NB4 (cell line): ENCODE measurements around the gene CCDC27.

Experiments
- DNase-seq: peaks from one replicate; pipeline ENCODE4 v3.0.0; 2010; ENCODE audit warnings: low read depth
- H3K4me3 ChIP-seq: one replicate; pipeline ENCODE4 v1.5.1; 2011; ENCODE audit warnings: mild to moderate bottlenecking, low read depth, low read length, moderate library complexity
- MYC ChIP-seq: IDR thresholded peaks from 2 replicates; pipeline ENCODE4 v1.6.1; 2011; ENCODE audit warnings: low read depth, low read length
- POLR2A ChIP-seq: IDR thresholded peaks from 2 replicates; pipeline ENCODE4 v1.6.1; 2011; ENCODE audit warnings: mild to moderate bottlenecking; ENCODE audit not compliant: insufficient read length; ENCODE audit errors: extremely low read depth
- TF ChIP-seq, protein P1 (sequence below): IDR thresholded peaks from one replicate; pipeline ENCODE4 v1.5.1; 2012; ENCODE audit warnings: low read depth, low read length
- TF ChIP-seq, protein P2 (sequence below): IDR thresholded peaks from 2 replicates; pipeline ENCODE4 v1.6.1; 2011; ENCODE audit warnings: low read depth, low read length

Gene CCDC27

DNA sequence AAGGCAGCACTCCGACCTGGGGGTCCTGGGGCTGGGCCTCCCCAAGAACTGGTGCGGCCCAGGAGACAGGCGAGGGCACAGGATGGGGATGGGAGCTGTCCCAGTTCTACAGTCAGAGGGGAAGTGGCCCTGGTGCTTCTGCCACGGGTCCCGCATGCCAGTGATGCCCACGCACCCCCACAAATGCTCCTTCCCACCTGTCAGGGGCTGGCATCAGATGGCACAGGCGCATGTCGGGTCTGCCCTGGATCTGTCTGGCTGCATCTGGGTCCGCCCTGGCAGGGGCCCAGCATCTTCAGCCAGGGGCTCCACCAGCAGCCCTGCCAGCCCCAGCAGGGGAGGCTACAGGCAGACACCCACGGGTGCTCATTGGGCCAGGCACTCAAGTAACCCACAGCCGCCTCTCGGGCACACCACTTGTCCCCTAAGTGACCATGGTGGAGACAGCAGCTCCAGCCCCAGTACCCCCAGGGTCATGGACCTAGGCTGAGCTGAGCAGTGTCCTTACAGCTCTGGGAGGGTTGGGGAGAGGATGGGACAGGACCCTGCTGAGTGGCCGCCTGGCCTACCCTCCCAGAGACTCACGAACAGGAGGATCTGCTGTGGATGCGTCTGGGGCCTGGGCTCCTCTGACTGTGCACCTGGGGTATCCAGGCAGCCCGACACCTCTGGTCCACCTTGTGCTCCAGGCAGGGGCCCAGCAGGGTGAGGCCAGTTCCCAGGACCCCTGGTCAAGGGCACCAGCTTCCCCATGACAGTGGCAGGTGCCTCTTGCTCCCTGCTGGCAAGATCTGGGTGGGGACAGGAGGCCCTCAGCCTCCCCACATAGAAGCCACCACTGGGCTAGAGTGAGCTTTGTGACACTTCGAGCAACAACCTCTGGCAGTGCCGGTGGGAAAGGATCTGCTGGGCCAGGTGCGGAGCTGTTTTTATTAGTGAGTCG, 25.7 kb downstream of the CCDC27 start:
- H3K4me3 ChIP-seq, result no peak overlapping the region
- TF ChIP-seq MYC (no peak), POLR2A (no peak)
- TF ChIP-seq, protein P1, sequence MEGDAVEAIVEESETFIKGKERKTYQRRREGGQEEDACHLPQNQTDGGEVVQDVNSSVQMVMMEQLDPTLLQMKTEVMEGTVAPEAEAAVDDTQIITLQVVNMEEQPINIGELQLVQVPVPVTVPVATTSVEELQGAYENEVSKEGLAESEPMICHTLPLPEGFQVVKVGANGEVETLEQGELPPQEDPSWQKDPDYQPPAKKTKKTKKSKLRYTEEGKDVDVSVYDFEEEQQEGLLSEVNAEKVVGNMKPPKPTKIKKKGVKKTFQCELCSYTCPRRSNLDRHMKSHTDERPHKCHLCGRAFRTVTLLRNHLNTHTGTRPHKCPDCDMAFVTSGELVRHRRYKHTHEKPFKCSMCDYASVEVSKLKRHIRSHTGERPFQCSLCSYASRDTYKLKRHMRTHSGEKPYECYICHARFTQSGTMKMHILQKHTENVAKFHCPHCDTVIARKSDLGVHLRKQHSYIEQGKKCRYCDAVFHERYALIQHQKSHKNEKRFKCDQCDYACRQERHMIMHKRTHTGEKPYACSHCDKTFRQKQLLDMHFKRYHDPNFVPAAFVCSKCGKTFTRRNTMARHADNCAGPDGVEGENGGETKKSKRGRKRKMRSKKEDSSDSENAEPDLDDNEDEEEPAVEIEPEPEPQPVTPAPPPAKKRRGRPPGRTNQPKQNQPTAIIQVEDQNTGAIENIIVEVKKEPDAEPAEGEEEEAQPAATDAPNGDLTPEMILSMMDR, result no peak
- TF ChIP-seq, protein P2, sequence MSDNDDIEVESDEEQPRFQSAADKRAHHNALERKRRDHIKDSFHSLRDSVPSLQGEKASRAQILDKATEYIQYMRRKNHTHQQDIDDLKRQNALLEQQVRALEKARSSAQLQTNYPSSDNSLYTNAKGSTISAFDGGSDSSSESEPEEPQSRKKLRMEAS, result no peak
- no peak for DNase-seq

DNA sequence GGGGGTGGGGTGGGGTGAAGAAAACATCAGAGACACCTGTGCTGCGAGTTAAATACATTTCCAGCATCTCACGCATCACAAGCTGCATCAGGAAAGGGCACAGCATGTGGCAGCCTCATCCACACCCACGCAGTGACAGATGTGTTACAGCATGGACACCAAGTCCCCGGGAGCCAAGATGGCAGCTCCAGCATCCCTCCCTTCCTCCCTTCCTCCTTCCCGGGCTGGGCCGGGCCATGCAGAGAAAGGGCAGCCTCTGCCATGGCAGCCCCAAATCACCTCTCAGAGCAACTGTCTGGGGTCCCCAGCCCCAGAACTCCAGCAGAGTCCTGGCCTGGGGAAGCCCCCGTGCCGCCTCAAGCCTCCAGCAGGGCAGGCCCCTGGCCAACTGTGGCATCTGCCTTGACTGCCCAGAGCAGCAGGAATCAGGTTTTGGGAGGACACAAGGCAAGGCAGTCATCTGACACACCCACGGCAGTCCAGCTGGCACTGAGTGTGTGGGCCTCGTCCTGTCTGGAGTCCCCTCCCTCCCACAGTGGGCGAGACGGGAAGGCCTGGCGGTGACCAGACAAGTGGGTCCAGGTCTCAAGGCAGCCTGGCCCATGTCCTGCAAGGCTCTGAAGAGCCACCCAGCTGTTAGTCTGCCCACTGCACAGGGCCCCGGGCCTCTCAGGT, 26.5 kb downstream of the CCDC27 start:
- TF ChIP-seq MYC, result no peak
- TF ChIP-seq, protein P2, result no peak
- DNase-seq, result no peak

DNA sequence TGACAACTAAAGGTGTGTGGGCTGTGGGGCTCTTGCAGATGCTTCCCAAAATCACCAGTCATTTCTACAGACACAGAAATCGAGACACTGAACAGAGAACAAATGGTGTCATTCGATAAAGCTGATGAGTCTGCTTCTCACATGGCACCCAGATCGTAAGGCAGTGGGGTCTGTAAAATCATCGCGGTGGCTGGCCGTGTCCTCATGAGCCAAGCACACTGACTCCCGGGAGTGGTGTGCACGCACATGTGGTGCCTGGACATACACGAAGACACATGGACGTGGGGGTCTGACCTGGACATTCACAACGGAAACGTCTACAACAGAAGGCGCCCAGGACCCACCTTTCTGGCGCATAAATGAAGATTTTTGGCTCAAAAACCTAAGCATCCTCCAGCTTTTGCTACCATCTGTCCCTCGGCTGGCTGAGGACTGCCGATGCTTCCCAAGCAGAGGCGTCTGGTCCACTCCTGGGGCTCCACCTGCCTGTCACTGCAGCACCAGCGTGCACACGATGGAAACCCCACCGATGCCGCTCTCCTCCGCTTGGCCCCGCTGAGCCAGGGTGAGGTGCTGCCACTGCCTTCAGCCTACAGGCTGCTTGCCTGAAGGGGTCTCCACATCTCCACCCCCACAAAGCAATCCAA, 27.1 kb downstream of the CCDC27 start:
- DNase-seq, result no peak
- TF ChIP-seq MYC, result no peak
- TF ChIP-seq, protein P1, result no peak
- no peak overlapping the region for H3K4me3 ChIP-seq

More for the DNA sequence above, 26.5 kb downstream of the CCDC27 start:
- H3K4me3 ChIP-seq, result no peak overlapping the region

DNA sequence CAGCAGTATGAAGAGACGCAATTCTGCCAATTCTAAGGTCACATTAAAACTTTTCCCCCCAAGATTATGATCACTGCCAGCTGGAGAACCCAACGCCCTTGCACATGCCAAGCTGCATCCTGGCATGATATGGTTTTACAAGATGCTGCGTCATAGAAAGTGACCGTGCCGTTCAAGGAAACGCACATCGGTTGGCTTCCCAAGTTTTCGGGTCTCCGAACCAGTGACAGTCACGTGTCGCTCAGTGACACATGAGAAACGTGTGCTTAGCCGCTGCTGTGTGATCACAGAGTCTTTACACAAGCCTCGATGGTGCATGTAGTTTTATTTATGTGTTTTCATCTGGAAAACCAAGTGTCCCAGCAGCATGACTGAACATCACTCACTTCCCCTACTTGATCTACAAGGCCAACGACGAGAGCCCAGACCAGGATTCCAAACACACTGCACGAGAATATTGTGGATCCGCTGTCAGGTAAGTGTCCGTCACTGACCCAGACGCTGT, 27.7 kb downstream of the CCDC27 start:
- TF ChIP-seq, protein P2, result no peak
- TF ChIP-seq MYC, result no peak
- TF ChIP-seq POLR2A, result no peak
- TF ChIP-seq, protein P1, result no peak
- H3K4me3 ChIP-seq, result no peak overlapping the region

DNA sequence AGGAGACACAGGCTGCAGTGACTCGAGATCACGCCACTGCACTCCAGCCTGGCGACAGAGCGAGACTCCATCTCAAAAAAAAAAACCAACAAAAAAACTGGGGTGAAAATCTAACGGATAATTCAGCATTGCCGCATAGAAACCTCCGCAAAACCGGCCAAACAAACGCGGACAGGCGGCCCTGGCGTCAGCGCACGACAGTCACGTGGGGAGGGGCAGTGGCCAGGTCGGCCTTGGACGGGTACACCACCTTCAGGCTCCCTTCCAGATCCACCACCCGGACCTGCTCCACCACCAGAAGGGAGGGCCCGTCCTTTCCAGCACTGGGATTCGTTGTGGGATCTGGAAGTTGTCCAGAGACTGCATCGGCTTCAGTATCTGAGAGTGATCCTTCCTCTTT, 28.7 kb downstream of the CCDC27 start:
- DNase-seq, result no peak
- TF ChIP-seq POLR2A (no peak), MYC (no peak)
- TF ChIP-seq, protein P2, result no peak
- TF ChIP-seq, protein P1, result no peak
- H3K4me3 ChIP-seq, result no peak overlapping the region

More for the DNA sequence above, 27.7 kb downstream of the CCDC27 start:
- no peak for DNase-seq
